SK-N-MC (cell line): ENCODE measurements around the gene PRDM16.

Source experiments
- FOXP2 ChIP-seq: optimal IDR thresholded peaks from 2 replicates; pipeline ENCODE3; 2011; ENCODE audit warnings: mild to moderate bottlenecking, moderate library complexity; ENCODE audit not compliant: insufficient read depth; ENCODE audit errors: extremely low read length, control extremely low read depth
- POLR2AphosphoS5 ChIP-seq: IDR thresholded peaks from 2 replicates; pipeline ENCODE4 v1.6.1; 2012; ENCODE audit warnings: mild to moderate bottlenecking, low read depth, low read length, borderline replicate concordance

GRCh38 chr1:3181956-3182355, 113.0 kb downstream of the PRDM16 start:
- TF ChIP-seq POLR2AphosphoS5 (no peak), FOXP2 (no peak)
